ENCODE measurements around the gene CYB5A.

CYB5A gene

GRCh38 chr18:74261053-74261713 is 30.6 kb downstream of the CYB5A start:
- H3K27me3 ChIP-seq (ENCODE audit: insufficient read depth, low read length): no peaks in the 10 kb centered on the region
- H3K79me2 ChIP-seq (ENCODE audit: control insufficient read depth, insufficient read depth, low read length, unreplicated experiment): no peaks in the 10 kb centered on the region
- no peak overlapping the region for H2AFZ ChIP-seq (ENCODE audit: low read length, unreplicated experiment)
- no peak overlapping the region for H3K27ac ChIP-seq (ENCODE audit: low read depth, low read length)
- no peak overlapping the region for H3K4me3 ChIP-seq (ENCODE audit: low read depth, low read length)
- peaks cover 6% of the 10 kb centered on the region for H3K36me3 ChIP-seq (ENCODE audit: insufficient read depth, low read length)
- no peaks in the 10 kb centered on the region for H3K4me1 ChIP-seq (ENCODE audit: control insufficient read depth, insufficient read depth, low read length, unreplicated experiment)

- Histone ChIP-seq H3K4me3 (ENCODE audit: low read depth, low read length) (no peak overlapping the region), H2AFZ (ENCODE audit: low read length, unreplicated experiment) (no peak overlapping the region), H3K36me3 (ENCODE audit: insufficient read depth, low read length) (peaks cover 6% of the 10 kb centered on the region), H3K79me2 (ENCODE audit: control insufficient read depth, insufficient read depth, low read length, unreplicated experiment) (no peaks in the 10 kb centered on the region), H3K4me1 (ENCODE audit: control insufficient read depth, insufficient read depth, low read length, unreplicated experiment) (no peaks in the 10 kb centered on the region), H3K27ac (ENCODE audit: low read depth, low read length) (no peak overlapping the region), H3K27me3 (ENCODE audit: insufficient read depth, low read length) (no peaks in the 10 kb centered on the region)
These were observed 32.4 kb downstream of the CYB5A start for GRCh38 chr18:74259347-74259746.

- Histone ChIP-seq H3K27me3 (ENCODE audit: insufficient read depth, low read length) (no peaks in the 10 kb centered on the region), H2AFZ (ENCODE audit: low read length, unreplicated experiment) (no peak overlapping the region), H3K27ac (ENCODE audit: low read depth, low read length) (no peak overlapping the region), H3K4me3 (ENCODE audit: low read depth, low read length) (no peak overlapping the region), H3K79me2 (ENCODE audit: control insufficient read depth, insufficient read depth, low read length, unreplicated experiment) (no peaks in the 10 kb centered on the region), H3K4me1 (ENCODE audit: control insufficient read depth, insufficient read depth, low read length, unreplicated experiment) (peaks cover 5% of the 10 kb centered on the region), H3K36me3 (ENCODE audit: insufficient read depth, low read length) (peaks cover 6% of the 10 kb centered on the region)
These were observed 34.7 kb downstream of the CYB5A start for GRCh38 chr18:74257083-74257482.

- Histone ChIP-seq H3K79me2 (ENCODE audit: control insufficient read depth, insufficient read depth, low read length, unreplicated experiment) (no peaks in the 10 kb centered on the region), H3K27me3 (ENCODE audit: insufficient read depth, low read length) (no peaks in the 10 kb centered on the region), H3K36me3 (ENCODE audit: insufficient read depth, low read length) (no peaks in the 10 kb centered on the region; the same call in 1 of the 2 replicates), H3K4me3 (ENCODE audit: low read depth, low read length) (no peak overlapping the region), H2AFZ (ENCODE audit: low read length, unreplicated experiment) (no peak overlapping the region), H3K4me1 (ENCODE audit: control insufficient read depth, insufficient read depth, low read length, unreplicated experiment) (peaks cover 12% of the 10 kb centered on the region), H3K27ac (ENCODE audit: low read depth, low read length) (no peak overlapping the region)
These were observed 35.6 kb downstream of the CYB5A start for GRCh38 chr18:74256190-74256589.

- Histone ChIP-seq H3K4me3 (ENCODE audit: low read depth, low read length) (no peak overlapping the region), H3K4me1 (ENCODE audit: control insufficient read depth, insufficient read depth, low read length, unreplicated experiment) (peaks cover 20% of the 10 kb centered on the region), H2AFZ (ENCODE audit: low read length, unreplicated experiment) (no peak overlapping the region), H3K27ac (ENCODE audit: low read depth, low read length) (no peak overlapping the region), H3K27me3 (ENCODE audit: insufficient read depth, low read length) (no peaks in the 10 kb centered on the region), H3K79me2 (ENCODE audit: control insufficient read depth, insufficient read depth, low read length, unreplicated experiment) (no peaks in the 10 kb centered on the region), H3K36me3 (ENCODE audit: insufficient read depth, low read length) (no peaks in the 10 kb centered on the region)
These were observed 36.6 kb downstream of the CYB5A start for GRCh38 chr18:74255131-74255616.

GRCh38 chr18:74252039-74252395 is 39.7 kb downstream of the CYB5A start:
- Histone ChIP-seq H3K79me2 (ENCODE audit: control insufficient read depth, insufficient read depth, low read length, unreplicated experiment) (no peaks in the 10 kb centered on the region), H3K27ac (ENCODE audit: low read depth, low read length) (peak overlapping the region; percentile 84), H2AFZ (ENCODE audit: low read length, unreplicated experiment) (no peak overlapping the region), H3K36me3 (ENCODE audit: insufficient read depth, low read length) (no peaks in the 10 kb centered on the region), H3K4me3 (ENCODE audit: low read depth, low read length) (no peak overlapping the region), H3K4me1 (ENCODE audit: control insufficient read depth, insufficient read depth, low read length, unreplicated experiment) (peaks cover 38% of the 10 kb centered on the region), H3K27me3 (ENCODE audit: insufficient read depth, low read length) (no peaks in the 10 kb centered on the region)

- H2AFZ ChIP-seq (ENCODE audit: low read length, unreplicated experiment): no peak overlapping the region
- peak overlapping the region; percentile 84 for H3K27ac ChIP-seq (ENCODE audit: low read depth, low read length)
- no peaks in the 10 kb centered on the region for H3K36me3 ChIP-seq (ENCODE audit: insufficient read depth, low read length)
- H3K4me3 ChIP-seq (ENCODE audit: low read depth, low read length): peak overlapping the region; percentile 10; the same call in 1 of the 2 replicates
- H3K4me1 ChIP-seq (ENCODE audit: control insufficient read depth, insufficient read depth, low read length, unreplicated experiment): peaks cover 38% of the 10 kb centered on the region
- no peaks in the 10 kb centered on the region for H3K27me3 ChIP-seq (ENCODE audit: insufficient read depth, low read length)
- H3K79me2 ChIP-seq (ENCODE audit: control insufficient read depth, insufficient read depth, low read length, unreplicated experiment): no peaks in the 10 kb centered on the region
These were observed 40.3 kb downstream of the CYB5A start for GRCh38 chr18:74251297-74252038.

GRCh38 chr18:74250131-74250530 is 41.6 kb downstream of the CYB5A start:
- Histone ChIP-seq H3K79me2 (ENCODE audit: control insufficient read depth, insufficient read depth, low read length, unreplicated experiment) (no peaks in the 10 kb centered on the region), H2AFZ (ENCODE audit: low read length, unreplicated experiment) (no peak overlapping the region), H3K27ac (ENCODE audit: low read depth, low read length) (peak overlapping the region; percentile 79), H3K27me3 (ENCODE audit: insufficient read depth, low read length) (no peaks in the 10 kb centered on the region), H3K36me3 (ENCODE audit: insufficient read depth, low read length) (no peaks in the 10 kb centered on the region), H3K4me1 (ENCODE audit: control insufficient read depth, insufficient read depth, low read length, unreplicated experiment) (peaks cover 38% of the 10 kb centered on the region), H3K4me3 (ENCODE audit: low read depth, low read length) (no peak overlapping the region)

GRCh38 chr18:74249181-74249968 is 42.4 kb downstream of the CYB5A start:
- Histone ChIP-seq H3K27ac (ENCODE audit: low read depth, low read length) (peak overlapping the region; percentile 79), H2AFZ (ENCODE audit: low read length, unreplicated experiment) (peak overlapping the region; percentile 1), H3K4me3 (ENCODE audit: low read depth, low read length) (0 out of 2 replicates have a peak overlapping the region, but pooled peaks have one; percentile 4), H3K79me2 (ENCODE audit: control insufficient read depth, insufficient read depth, low read length, unreplicated experiment) (no peaks in the 10 kb centered on the region), H3K4me1 (ENCODE audit: control insufficient read depth, insufficient read depth, low read length, unreplicated experiment) (peaks cover 38% of the 10 kb centered on the region), H3K27me3 (ENCODE audit: insufficient read depth, low read length) (no peaks in the 10 kb centered on the region), H3K36me3 (ENCODE audit: insufficient read depth, low read length) (no peaks in the 10 kb centered on the region)

- Histone ChIP-seq H3K4me1 (ENCODE audit: control insufficient read depth, insufficient read depth, low read length, unreplicated experiment) (peaks cover 38% of the 10 kb centered on the region), H3K27ac (ENCODE audit: low read depth, low read length) (peak overlapping the region; percentile 79), H3K4me3 (ENCODE audit: low read depth, low read length) (no peak overlapping the region), H3K27me3 (ENCODE audit: insufficient read depth, low read length) (no peaks in the 10 kb centered on the region), H2AFZ (ENCODE audit: low read length, unreplicated experiment) (no peak overlapping the region), H3K79me2 (ENCODE audit: control insufficient read depth, insufficient read depth, low read length, unreplicated experiment) (no peaks in the 10 kb centered on the region), H3K36me3 (ENCODE audit: insufficient read depth, low read length) (no peaks in the 10 kb centered on the region)
These were observed 43.2 kb downstream of the CYB5A start for GRCh38 chr18:74248595-74248994.

Measured in ACC112 (cell line).